Neural progenitor cell (in vitro differentiated cells): ENCODE results near the gene GALK2. TPM values are rescaled to one million over a fixed set of nuclear protein-coding genes. Genes with fewer than 3 reads are reported as not detected.

Source experiments
- DNase-seq: peaks from one replicate; pipeline ENCODE4 v3.0.0-alpha.2; 2016; ENCODE audit warnings: low spot score
- H2AFZ ChIP-seq: fragments of 200-600 bp; sonication (generic); replicated peaks from 2 replicates; pipeline ENCODE4 v1.6.1; 2016; ENCODE audit warnings: antibody characterized with exemption
- H3F3A ChIP-seq: fragments of 200-600 bp; sonication (generic); 2 replicates; pipeline ENCODE4 v1.6.1; 2016; ENCODE audit warnings: antibody characterized with exemption, low read depth
- H3K27ac ChIP-seq: fragments of 200-600 bp; sonication (generic); 2 replicates; pipeline ENCODE4 v1.5.1; 2016; ENCODE audit warnings: mild to moderate bottlenecking
- H3K27me3 ChIP-seq: fragments of 200-600 bp; sonication (generic); 2 replicates; pipeline ENCODE4 v1.6.1; 2016; ENCODE audit warnings: mild to moderate bottlenecking, moderate library complexity
- H3K36me3 ChIP-seq: fragments of 200-600 bp; sonication (generic); 2 replicates; pipeline ENCODE4 v1.5.1; 2016
- H3K4me1 ChIP-seq: fragments of 200-600 bp; sonication (generic); 2 replicates; pipeline ENCODE4 v1.6.1; 2016; ENCODE audit warnings: mixed run types
- H3K4me2 ChIP-seq: fragments of 200-600 bp; sonication (generic); 2 replicates; pipeline ENCODE4 v1.6.1; 2016
- H3K4me3 ChIP-seq: fragments of 200-600 bp; sonication (generic); 2 replicates; pipeline ENCODE4 v1.5.1; 2016
- H3K79me2 ChIP-seq: fragments of 200-600 bp; sonication (generic); 2 replicates; pipeline ENCODE4 v1.6.1; 2016; ENCODE audit warnings: low read depth
- H3K9ac ChIP-seq: fragments of 200-600 bp; sonication (generic); 2 replicates; pipeline ENCODE4 v1.6.1; 2016
- H3K9me3 ChIP-seq: fragments of 200-600 bp; sonication (generic); 2 replicates; pipeline ENCODE4 v1.5.1; 2016; ENCODE audit warnings: low read depth
- H4K20me1 ChIP-seq: fragments of 200-600 bp; sonication (generic); 2 replicates; pipeline ENCODE4 v1.6.1; 2016; ENCODE audit warnings: low read depth
- H3K27ac Mint-ChIP-seq: 3 replicates; pipeline ENCODE4 v1.8.0; 2021; ENCODE audit warnings: mixed read lengths
- H3K27me3 Mint-ChIP-seq: 2 replicates; pipeline ENCODE4 v1.8.0; 2022; ENCODE audit warnings: low read depth, mild to moderate bottlenecking, inconsistent platforms, moderate library complexity, mixed read lengths; ENCODE audit not compliant: insufficient read depth
- H3K36me3 Mint-ChIP-seq: 3 replicates; pipeline ENCODE4 v1.8.0; 2021; ENCODE audit warnings: mixed read lengths
- H3K4me1 Mint-ChIP-seq: 3 replicates; pipeline ENCODE4 v1.8.0; 2021; ENCODE audit warnings: mixed read lengths
- H3K4me3 Mint-ChIP-seq: 3 replicates; pipeline ENCODE4 v1.8.0; 2021; ENCODE audit warnings: mild to moderate bottlenecking, moderate library complexity, mixed read lengths
- H3K9me3 Mint-ChIP-seq: 3 replicates; pipeline ENCODE4 v1.8.0; 2020; ENCODE audit warnings: mixed read lengths
- CTCF ChIP-seq: fragments of 200-600 bp; sonication (generic); IDR thresholded peaks from 2 replicates; pipeline ENCODE4 v1.5.1; 2017; ENCODE audit warnings: antibody characterized with exemption, mild to moderate bottlenecking
- EZH2 ChIP-seq: fragments of 200-600 bp; sonication (generic); IDR thresholded peaks from 2 replicates; pipeline ENCODE4 v1.6.1; 2017; ENCODE audit warnings: antibody characterized with exemption, mild to moderate bottlenecking, moderate library complexity
- EZH2phosphoT487 ChIP-seq: fragments of 200-600 bp; sonication (generic); IDR thresholded peaks from 2 replicates; pipeline ENCODE4 v1.6.1; 2017; ENCODE audit warnings: antibody characterized with exemption
- total RNA-seq: library from RNA; depleted of rRNA; stranded (reverse); fragments of >200 nt; gene quantifications from 2 replicates; pipeline ENCODE4 v1.2.3, GENCODE V29; 2015; ENCODE audit warnings: low replicate concordance

GALK2 gene
- total RNA-seq: 19.0 and 30.1 TPM in 2 replicates

GRCh38 chr15:49169880-49170597 is at the start of gene GALK2:
Gene GALK2, plus strand, starts transcription at chr15:49170247. Its CDS starts 76 bp downstream, at chr15:49170323.
- Mint-ChIP-seq H3K4me3 (peak within 1 kb of the TSS; percentile 94), H3K27me3 (no peaks in the 10 kb centered on the region), H3K4me1 (peaks cover 11% of the 10 kb centered on the region), H3K36me3 (no peaks in the 10 kb centered on the region), H3K9me3 (no peaks in the 10 kb centered on the region), H3K27ac (peak within 1 kb of the TSS; percentile 22)
- TF ChIP-seq EZH2phosphoT487: no peak
- TF ChIP-seq EZH2: peak; percentile 14
- TF ChIP-seq CTCF: no peak
- H3K79me2 ChIP-seq: peaks cover 3% of the 10 kb centered on the region
- peak; percentile 90 for DNase-seq
- peak within 1 kb of the TSS; percentile 70 for H3K4me3 ChIP-seq
- H3K4me1 ChIP-seq: peaks cover 3% of the 10 kb centered on the region
- H3K9ac ChIP-seq: no peak within 1 kb of the TSS
- H3K27ac ChIP-seq: no peak within 1 kb of the TSS
- peaks cover 3% of the 10 kb centered on the region for H3K9me3 ChIP-seq
- H2AFZ ChIP-seq: peak within 1 kb of the TSS; percentile 86
- no peaks in the 10 kb centered on the region for H3K36me3 ChIP-seq
- H3K27me3 ChIP-seq: peaks cover 10% of the 10 kb centered on the region
- H3F3A ChIP-seq: no peaks in the 10 kb centered on the region
- H3K4me2 ChIP-seq: peak within 1 kb of the TSS; percentile 82
- H4K20me1 ChIP-seq: no peaks in the 10 kb centered on the region

- Mint-ChIP-seq H3K4me1 (no peaks in the 10 kb centered on the region), H3K27ac (no peak overlapping the region), H3K4me3 (no peak overlapping the region), H3K9me3 (no peaks in the 10 kb centered on the region), H3K36me3 (no peaks in the 10 kb centered on the region), H3K27me3 (no peaks in the 10 kb centered on the region)
- no peaks in the 10 kb centered on the region for H3K36me3 ChIP-seq
- no peak overlapping the region for H3K27ac ChIP-seq
- H4K20me1 ChIP-seq: no peaks in the 10 kb centered on the region
- H3K79me2 ChIP-seq: no peaks in the 10 kb centered on the region
- no peaks in the 10 kb centered on the region for H3K27me3 ChIP-seq
- no peaks in the 10 kb centered on the region for H3F3A ChIP-seq
- no peak overlapping the region for H3K4me3 ChIP-seq
- H3K9ac ChIP-seq: no peak overlapping the region
- TF ChIP-seq EZH2: no peak
- no peak overlapping the region for H3K4me2 ChIP-seq
- H2AFZ ChIP-seq: no peak overlapping the region
- no peak for DNase-seq
- no peaks in the 10 kb centered on the region for H3K9me3 ChIP-seq
- H3K4me1 ChIP-seq: no peaks in the 10 kb centered on the region
Measured at GRCh38 chr15:49120832-49121231, 49.2 kb upstream of the GALK2 start.

GRCh38 chr15:49121901-49122300 is 48.1 kb upstream of the GALK2 start:
- no peak for TF ChIP-seq CTCF
- TF ChIP-seq EZH2: no peak
- no peak for TF ChIP-seq EZH2phosphoT487
- Histone ChIP-seq H3K36me3 (peaks cover 3% of the 10 kb centered on the region), H4K20me1 (no peaks in the 10 kb centered on the region), H3K4me2 (no peak overlapping the region), H3K27ac (peak overlapping the region; percentile 9), H3K4me1 (no peaks in the 10 kb centered on the region), H3F3A (no peaks in the 10 kb centered on the region), H2AFZ (no peak overlapping the region), H3K27me3 (no peaks in the 10 kb centered on the region), H3K9ac (no peak overlapping the region), H3K4me3 (no peak overlapping the region), H3K79me2 (no peaks in the 10 kb centered on the region), H3K9me3 (no peaks in the 10 kb centered on the region)
- no peak for DNase-seq
- no peak overlapping the region for H3K27ac Mint-ChIP-seq
- H3K4me1 Mint-ChIP-seq: no peaks in the 10 kb centered on the region
- no peak overlapping the region for H3K4me3 Mint-ChIP-seq
- H3K36me3 Mint-ChIP-seq: no peaks in the 10 kb centered on the region
- no peaks in the 10 kb centered on the region for H3K9me3 Mint-ChIP-seq
- H3K27me3 Mint-ChIP-seq: no peaks in the 10 kb centered on the region

- no peak overlapping the region for H3K4me3 Mint-ChIP-seq
Measured at GRCh38 chr15:49122541-49123062, 47.4 kb upstream of the GALK2 start.

More at GRCh38 chr15:49122541-49123062, 47.4 kb upstream of the GALK2 start:
- H3K27me3 ChIP-seq: no peaks in the 10 kb centered on the region
- H4K20me1 ChIP-seq: no peaks in the 10 kb centered on the region
- no peaks in the 10 kb centered on the region for H3K27me3 Mint-ChIP-seq
- no peaks in the 10 kb centered on the region for H3K4me1 ChIP-seq
- TF ChIP-seq EZH2 (no peak), EZH2phosphoT487 (no peak), CTCF (no peak)
- no peak overlapping the region for H3K27ac Mint-ChIP-seq
- H3F3A ChIP-seq: peaks cover 2% of the 10 kb centered on the region
- no peak overlapping the region for H3K4me3 ChIP-seq
- H3K9me3 Mint-ChIP-seq: no peaks in the 10 kb centered on the region
- no peak overlapping the region for H3K4me2 ChIP-seq
- H3K36me3 ChIP-seq: peaks cover 10% of the 10 kb centered on the region
- no peak overlapping the region for H3K9ac ChIP-seq
- DNase-seq: no peak
- H3K27ac ChIP-seq: no peak overlapping the region
- H3K4me1 Mint-ChIP-seq: no peaks in the 10 kb centered on the region
- no peak overlapping the region for H2AFZ ChIP-seq
- no peaks in the 10 kb centered on the region for H3K9me3 ChIP-seq
- H3K79me2 ChIP-seq: no peaks in the 10 kb centered on the region
- no peaks in the 10 kb centered on the region for H3K36me3 Mint-ChIP-seq
